Retina (tissue), 1 donor: ENCODE measurements around the gene C19orf81.

Experiments
- DNase-seq: peaks from one replicate; pipeline ENCODE4 v3.0.0-alpha.2; 2016

Gene C19orf81

DNA sequence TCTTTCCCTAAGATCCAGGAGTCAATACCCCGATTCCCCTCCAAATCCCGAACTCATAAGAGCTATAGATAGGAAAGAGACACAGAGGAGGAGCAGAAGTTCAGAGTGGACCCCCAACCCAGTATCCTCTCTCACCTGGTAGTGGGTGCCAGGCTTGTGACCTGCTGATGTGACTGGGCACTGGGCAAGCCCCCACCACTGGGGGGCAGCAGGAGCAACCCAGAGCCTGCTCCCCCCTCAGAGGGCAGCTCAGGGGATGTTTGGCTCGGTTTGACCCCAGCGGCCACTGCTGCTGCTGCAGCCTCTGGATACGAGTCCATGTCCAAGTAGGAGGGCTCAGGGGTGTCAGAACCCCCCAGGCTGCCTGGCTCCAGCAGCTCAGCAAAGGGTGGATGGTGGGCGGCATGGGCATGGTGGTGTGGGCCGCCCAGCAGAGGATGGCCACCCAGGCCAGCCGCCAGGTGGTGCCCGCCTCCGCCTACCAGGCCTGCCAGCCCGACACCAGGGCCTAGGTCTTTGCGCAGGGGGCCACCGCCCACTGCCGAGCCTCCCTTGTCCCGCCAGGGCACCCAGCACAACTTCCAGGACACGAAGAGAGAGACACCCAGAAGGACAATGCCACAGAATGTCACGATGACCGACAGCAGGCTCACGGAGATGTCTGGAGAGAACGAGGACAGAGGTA, 17.0 kb upstream of the C19orf81 start:
- no peak for DNase-seq

DNA sequence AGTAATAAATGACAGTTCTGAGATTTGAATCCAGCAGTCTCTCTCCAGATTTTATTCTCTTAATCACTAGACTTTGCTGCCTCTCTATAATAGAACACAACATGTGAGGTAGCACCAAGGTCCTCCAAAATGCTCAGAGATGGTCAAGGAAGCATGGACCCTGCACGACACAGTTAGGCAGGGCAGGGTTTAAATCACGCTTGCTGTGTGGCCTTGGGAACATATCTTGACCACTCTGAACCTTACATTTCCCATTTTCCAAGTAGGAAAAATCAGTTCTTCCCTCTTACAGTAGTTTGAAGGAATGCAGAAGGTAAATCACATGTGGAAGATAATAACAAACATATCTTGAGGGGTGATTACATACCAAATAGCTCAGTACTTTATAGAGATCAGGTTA, 15.9 kb upstream of the C19orf81 start:
- DNase-seq: no peak

DNA sequence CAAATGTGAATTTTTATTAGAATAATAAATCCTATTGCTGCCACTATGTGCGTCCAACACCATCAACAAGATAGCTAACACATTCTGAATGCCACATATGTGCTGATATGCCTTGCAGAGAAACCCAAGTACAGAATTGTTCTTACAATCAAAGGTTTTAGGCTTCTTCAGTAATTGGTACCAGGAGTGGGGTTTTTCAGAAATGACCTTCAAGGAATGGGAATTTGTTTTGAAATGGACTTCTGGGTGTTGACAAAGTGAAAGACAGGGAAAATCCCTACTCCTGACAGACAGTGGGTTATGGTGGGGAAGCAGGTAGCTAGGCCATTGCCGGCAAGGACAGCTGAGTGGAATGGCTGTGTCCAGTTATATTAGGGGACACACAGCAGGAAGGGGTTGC, 15.3 kb upstream of the C19orf81 start:
- DNase-seq: no peak

DNA sequence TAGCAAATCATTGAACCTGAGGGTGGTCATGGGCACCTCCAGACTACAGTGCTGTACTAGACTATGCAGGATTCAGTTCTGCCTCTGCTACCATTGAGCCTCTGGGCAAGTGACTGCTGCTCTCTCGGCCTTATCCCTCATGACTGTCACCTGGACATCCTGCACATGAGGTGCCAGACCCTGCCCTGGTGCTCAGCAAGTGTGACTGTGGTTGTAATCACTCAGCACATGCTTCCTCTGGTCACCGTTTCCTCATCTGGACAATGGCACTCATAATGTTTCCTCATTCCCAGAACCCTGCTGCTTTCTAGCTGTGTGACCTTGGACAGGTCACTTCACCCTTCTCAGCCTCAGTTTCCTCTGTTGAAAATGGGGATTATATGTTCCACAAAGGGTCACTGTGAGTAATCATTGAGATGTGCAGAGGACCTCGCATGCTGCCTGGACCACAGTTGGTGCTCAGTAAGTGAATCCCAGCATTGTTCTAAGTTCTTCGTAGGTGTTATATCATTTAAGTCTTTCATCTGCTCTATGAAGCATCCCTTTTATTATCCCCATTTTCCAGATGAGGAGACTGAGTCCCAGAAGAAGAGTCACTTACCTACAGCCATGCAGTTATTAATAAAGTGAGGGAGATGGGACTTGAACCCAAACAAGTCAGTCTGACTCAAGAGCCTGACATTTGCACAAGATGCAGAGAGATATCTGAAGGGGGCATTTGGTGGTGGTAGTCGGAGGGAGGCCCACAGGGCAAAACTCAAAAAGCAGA, 12.7 kb upstream of the C19orf81 start:
- DNase-seq: no peak

DNA sequence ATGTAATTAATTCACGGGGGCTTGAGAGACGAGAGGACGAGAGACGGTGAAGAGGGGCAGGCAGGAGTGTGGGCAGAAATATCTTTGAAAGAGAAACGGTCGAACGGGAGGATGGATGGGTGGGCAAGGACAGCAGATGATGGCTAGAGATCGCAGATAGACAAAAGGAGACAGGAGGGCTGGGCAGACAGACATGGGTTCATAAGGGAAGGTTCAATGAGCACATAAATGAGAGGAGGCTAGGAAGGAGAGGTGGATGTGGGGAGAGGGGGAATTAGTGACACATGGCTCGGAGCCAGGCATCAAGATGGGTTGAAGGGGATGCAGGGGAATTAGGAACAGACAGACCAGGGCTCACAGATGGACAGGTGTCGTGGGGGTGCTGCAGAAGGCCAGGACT, 10.6 kb upstream of the C19orf81 start:
- no peak for DNase-seq

DNA sequence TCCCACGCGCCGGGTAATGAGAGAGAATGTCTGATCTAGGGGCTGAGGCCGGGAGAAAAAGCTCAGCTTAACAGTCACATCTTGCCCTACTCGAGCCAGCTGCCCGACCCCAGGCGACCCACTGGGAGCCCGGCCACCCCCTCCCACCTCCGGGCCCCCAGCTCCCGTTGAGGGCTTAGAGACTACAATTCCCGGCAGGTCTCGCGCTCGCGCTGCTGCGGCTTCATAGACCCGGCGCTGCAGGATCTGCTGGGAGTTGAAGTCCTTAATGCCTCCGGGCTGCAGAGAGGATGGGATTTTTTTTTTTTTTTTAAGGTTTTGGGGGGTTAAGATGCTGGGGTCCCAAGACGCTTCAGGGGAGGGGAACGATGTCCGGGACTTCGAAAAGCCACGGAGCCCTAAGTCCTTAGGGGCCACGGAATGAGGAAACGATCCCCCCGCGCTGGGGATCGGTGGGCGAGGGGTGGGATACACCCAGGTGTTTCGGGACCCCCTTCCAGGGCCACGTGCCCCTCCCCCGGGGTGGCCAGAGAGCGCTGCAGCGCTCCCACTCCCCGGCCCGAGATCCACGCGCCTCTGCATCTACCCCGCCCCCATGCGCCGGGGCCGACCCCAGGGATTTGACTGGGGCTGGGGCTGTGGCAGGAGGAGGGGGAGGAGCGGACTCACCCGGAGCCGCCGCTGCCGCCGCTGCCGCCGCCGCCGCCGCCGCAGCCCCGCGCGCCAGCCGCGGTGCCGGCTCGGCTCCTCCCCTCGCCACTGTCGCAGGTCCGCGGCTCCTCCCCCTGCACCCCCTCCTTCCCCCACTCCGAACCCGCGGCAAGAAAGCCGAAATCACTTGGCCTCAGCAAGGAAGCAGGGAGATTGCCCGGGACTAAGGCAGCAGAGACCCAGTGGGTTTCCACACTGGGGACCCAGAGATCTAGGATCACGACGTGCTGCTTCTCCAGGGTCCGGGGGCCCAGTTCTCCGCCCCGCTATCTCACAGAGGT, 9.8 kb upstream of the C19orf81 start, which contains the start of gene SYT3:
Gene SYT3 (minus strand): TSS at position 761 of the 992 bp plus-strand sequence. CDS start 2,470 bp downstream, outside the sequence.
- DNase-seq: peak; percentile 88

DNA sequence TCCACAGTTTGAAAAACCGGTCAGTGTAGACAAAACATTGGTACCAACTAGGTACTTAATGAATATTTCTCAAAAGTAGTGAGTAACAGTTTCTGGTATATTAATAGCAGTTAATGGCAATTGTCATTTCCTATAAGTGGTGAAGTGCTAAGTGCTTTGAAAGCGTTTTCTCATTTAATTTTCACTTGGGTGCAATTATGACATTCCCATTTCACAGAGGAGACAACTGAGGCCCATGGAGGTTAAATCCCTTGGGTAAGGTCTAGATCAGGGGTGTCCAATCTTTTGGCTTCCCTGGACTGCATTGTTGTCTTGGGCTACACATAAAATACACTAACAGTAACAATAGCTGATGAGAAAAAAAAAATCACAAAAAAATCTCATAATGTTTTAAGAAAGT, 8.9 kb upstream of the C19orf81 start:
- DNase-seq: no peak

DNA sequence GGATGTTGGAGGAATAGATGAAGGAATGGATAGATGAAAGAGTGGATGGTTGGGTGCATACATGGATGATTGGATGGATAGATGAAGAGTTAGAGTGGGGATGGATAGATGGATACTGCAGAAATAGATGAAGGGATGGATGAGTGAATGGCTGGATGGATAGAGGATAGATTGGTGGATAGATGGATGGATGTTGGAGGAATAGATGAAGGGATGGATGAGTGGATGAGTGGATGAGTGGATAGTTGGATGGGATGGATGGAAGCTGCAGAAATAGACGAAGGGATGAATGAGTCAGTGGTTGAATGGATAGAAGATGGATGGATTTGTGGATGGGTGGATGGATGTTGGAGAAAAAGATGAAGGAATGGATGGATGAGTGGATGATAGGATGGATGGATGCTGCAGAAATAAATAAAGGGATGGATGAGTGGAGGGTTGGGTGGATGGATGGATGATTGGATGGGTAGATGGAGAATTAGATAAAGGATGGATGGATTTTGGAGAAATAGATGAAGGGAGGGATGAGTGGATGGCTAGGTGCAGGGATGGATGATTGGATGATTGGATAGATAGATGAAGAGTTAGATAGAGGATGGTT, 4.8 kb upstream of the C19orf81 start:
- no peak for DNase-seq

DNA sequence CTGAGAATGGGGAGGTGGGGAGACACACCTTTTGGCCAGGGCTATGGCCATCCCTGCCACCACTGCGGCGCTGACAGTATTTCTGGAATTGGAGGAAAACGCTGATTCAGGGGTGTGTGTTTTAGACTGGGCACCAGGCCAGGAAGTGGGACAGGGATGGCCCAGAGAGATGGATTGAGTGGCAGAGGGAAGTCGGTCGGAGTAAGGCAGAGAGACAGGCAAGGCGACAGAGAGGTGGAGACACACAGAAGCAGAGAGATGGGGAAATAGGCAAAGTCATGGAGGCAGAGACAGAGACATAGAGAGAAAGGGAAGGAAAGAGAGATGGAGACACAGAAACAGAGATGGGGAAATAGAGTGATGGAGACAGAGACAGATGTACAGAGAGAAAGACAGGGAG, 4.1 kb upstream of the C19orf81 start:
- no peak for DNase-seq

DNA sequence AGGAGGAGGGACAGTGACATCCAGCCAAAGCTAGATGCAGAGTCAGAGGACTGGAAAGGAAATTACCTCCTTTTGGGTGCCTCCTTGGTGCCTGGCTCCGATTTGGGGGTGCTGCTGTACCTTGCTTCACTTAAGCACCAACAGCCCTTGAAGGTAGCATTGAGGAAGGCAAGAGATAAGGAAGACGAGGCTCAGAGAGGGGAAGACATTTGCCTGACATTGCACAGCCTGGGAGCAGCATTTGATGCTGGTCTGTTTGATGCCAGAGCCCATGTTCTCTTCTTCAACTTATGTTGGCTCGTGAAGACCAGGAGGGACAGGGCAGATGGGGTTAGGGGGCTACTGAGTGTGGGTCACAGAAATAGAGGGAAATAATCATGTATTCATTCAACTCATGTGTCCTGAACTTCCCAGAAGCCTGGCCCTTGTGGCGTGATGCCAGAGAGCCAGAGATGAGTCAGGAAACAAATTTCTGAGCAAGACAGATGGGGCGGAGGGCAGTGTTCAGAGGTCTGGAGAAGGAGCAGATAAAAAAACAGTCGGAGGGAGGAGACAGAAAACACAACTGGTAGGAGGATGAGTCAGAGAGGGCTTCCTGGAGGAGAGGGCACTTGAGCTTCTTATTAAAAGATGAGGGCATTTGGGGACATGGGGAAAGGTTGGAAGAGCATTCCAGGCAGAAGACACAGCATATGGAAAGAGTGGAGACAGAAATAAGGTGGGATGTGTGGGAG, 3.0 kb upstream of the C19orf81 start:
- no peak for DNase-seq

DNA sequence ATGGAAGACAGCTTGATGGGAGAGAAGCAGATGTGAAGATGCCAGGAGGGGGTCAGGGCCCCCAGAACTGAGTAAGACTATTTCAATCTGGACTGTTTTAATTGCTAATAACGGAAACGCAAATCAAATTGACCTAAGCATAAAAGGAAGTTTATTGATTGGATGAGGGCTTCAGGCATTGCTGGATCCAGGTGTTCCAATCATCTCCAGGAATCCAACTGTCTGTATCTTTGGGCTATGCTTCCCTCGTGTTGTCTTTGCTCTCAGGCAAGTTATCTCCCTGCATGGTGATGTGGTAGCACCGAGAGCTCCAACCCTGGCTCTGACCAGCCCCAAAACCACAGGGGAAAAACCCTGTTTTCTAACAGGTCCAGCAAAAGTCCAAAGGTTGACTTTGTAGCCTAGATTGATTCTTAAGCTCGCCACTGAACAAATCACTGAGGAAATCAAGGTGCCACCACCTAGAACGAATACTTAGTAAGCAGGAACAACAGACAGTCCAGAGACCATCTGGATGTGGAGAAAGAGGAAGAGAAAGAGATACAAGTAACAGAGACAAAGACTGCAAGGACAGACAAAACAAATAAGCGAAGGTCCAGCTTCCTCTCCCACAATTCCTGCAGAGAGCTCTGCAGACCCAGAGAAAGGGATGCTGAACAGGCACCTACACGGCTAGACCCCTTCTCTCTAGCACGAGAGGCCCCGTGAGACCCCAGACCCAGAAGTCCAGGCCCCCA, 1.2 kb upstream of the C19orf81 start:
- DNase-seq: no peak

DNA sequence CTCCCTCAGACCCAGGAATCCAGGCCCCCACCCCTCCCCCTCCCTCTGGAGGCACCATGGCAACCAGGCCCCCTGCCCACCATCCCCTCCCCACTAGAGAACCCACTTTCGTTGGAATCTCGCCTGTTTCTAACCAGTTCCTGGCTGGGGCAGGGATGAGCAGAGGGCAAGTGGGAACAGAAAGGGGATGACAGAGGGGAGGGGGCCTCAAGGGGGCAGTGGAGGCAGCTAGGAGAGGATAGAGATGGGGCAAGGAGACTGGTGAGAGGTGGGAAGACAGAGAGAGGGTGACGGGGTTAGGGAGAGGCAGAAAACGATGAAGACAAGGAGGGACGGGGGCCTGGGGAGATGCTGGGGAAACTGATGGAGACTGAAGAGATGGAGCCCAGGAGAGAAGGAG, 586 bp upstream of the C19orf81 start:
- DNase-seq: no peak

DNA sequence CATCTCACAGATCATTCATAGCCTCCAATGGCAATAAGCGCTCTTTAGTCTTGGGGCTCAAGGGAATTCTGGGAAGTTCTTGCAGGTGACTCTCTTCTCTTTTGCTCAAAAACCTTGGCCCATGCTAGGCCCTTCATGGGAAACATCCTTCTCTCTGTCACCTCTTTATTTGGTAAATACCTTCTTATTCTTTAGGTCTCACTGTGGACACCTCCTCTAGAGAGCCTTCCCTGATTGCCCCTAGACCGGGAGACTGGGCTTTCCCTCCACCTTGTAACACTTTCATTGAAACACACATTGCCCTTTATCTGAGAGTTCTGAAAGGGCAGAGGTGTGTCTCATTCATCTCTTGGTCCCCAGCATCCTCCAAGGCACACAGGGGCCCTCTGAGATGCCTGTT, 1.9 kb downstream of the C19orf81 start:
- no peak for DNase-seq

DNA sequence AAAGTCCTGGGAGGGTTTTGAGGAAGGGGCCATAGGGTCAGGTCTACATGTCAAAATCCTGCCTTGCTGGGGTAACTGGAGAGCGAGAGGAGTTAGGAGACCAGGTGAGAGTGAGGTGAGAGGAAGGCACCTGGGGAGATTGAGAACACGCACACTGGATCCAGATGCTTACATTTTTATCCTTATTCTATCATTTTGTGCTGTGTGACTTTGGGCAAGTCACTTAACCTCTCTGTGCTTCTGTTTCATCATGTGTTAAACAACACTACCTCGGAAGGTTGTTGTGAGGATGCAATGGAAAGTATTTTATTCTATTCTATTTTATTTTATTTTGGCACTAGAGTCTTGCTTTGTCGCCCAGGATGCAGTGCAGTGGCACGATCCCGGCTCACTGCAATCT, 3.5 kb downstream of the C19orf81 start:
- no peak for DNase-seq

DNA sequence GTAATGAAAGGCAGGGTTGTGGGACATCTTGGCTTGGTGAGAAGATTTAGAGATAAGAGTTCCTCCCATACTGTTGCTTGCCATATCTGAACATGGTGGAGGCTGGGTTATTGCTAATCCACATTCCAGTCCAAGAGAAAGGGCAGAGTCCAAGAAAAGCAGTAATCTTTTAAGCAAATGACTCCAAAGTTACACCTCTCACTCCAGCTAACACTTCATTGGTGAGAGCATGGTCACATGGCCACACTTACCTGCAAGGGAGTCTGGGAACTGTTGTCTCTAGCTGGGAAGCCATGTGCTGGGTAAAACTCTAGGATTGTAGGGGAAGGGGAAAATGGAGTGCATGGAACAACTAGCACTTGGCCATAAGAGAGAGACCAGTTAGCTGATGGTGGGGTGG, 5.6 kb downstream of the C19orf81 start:
- no peak for DNase-seq

DNA sequence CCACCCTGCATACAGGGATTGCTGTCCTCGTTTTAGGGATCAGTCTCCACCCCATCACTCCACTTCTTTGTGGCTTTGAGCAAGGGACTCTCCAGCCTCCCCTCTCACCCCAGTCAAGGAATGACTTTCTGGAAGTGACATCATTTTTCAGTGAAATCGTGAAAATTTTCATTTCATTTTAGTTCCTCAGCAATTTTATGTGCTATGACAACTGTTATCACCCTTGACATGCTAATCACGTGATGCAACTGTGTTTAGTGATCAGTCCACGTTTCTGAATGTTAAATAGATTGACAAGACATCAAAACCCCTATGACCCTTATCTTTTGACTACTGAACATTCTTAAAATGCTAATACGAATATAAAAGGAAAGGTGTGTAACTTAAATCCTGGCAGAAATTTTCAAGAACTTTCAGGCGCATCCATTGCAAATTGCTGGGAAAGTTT, 8.0 kb downstream of the C19orf81 start:
- DNase-seq: no peak

DNA sequence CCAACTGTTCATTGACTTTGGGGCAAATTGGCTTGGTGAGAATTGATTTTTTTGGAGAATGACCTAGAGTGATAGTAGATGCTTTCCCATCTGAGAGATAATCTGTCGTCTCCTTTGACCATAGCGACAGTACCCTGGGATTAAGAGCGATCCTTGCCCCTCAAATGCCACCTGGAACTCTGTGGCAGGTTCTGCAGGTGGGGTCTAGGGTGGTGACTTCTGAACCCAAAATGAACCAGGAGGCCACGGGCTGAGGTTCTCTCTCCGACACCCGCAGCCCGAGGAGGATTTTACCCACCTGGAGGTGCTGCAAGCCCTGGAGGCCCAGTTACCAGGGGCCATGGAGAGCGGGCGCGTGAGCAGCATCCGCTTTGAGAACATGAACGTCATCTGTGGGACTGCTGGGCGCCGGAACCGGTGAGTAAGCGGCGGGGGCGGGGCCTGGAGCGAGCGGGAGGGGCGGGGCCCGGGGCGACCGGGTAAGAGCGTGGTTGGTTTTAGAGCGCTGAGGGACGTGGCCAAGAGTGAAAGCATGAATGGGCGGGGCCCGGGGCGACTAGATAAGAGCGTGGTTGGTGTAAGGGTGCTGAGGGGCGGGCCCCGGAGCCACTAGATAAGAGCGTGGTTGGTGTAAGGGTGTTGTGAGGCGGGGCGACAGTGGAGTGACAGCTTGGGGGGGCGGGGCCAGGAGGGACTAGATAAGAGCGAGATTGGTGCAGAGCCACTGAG, 8.6 kb downstream of the C19orf81 start:
- DNase-seq: peak; percentile 95

DNA sequence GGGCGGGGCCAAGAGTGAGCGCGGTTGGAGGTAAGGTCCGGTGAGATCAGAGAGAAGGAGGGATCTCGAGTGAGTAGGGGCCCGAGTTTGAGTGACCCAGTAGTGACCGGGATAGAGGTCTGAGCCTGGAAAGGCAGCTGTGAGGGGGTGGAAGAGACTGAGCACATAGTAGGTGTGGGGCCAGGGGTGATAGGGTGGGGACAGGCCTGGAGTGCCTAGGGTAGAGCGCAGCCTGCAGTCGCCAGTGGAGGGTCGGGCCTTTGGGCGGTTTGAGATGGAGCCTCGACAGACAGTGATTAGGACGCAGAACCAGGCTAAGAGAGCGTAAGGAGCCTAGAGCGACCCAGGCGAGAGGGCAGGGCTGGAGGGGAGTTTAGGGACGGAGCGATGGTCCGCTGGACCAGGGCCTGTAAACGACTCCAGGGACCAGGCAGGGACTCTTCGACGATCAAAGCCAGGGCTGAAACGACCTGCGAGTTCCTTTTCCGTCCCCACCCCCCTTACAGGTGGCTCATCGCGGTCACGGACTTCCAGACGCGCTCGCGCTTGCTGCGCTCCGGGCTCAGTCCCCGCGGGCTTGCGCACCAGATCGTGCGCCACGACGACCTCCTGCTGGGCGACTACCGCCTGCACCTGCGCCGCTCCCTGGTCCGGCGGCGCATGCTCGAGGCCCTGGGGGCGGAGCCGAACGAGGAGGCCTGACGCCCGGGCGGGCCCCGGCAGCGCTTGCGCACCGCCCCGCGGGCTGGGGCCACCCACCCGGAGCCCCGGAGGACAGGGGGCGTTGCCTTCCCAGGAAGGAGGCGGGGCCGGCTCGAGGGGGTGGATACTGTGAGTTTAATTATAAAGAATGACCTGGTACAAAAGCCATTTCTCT, 9.4 kb downstream of the C19orf81 start:
- peak; percentile 95 for DNase-seq

DNA sequence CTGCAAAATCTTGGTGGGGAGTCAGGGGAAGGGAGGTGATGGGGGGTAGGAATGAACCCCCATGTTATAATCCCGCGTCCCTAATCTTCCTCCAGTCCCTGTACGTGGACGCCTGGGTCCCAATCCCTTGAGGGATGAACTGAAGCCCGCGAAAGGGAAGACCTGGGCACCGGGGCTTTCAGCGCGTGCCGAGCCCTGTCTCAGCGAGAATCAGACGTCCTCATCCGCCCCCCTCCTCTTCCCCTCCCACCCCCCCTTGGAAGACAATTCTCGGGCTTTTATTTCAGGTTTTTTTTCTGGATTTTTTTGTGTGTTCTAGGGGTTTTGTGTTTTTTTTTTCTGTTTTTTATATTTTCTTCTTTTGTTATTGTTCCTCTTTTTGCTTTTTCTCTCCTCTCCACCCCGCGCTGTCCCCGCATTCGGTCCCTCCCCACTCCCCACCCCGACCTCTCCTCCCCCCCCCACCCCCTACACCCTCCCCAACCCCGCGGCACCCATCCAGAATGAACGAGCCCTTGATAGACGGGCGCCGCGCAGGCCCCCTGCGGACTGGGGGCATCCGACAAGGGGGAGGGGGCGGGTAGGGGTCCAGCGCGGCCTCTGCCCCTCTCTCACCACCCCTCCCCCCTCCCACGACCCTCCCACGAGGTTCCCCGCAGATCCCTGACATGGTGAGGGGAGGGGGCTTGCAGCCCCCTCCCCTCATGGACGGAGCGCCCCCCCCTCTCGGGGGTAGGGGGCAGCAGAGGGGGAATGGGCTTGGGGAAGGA, 10.3 kb downstream of the C19orf81 start:
- no peak for DNase-seq
